ENCODE results near the gene TBX4. TPM values are rescaled to one million over a fixed set of nuclear protein-coding genes. Genes with fewer than 3 reads are reported as not detected.

The TBX4 gene
- total RNA-seq, 1 experiment from 2014 or later: not detected

GRCh38 chr17:61474235-61474927, 22.2 kb downstream of the TBX4 start:
- no peak overlapping the region for H3K27ac ChIP-seq (ENCODE audit: insufficient read length, low read depth, low read length)
- H3K56ac ChIP-seq (ENCODE audit: insufficient read length, low read depth, low read length): no peak overlapping the region
- no peak overlapping the region for H3K4ac ChIP-seq (ENCODE audit: low read depth, low read length)
- no peak overlapping the region for H4K91ac ChIP-seq (ENCODE audit: insufficient read length, low read depth, low read length)
- no peak overlapping the region for H2BK20ac ChIP-seq (ENCODE audit: low read depth, low read length, poor library complexity, severe bottlenecking)
- H3T11ph ChIP-seq (ENCODE audit: low read length): no peak overlapping the region
- H4K8ac ChIP-seq (replicated peaks; ENCODE audit: insufficient read length, low read depth, low read length): no peak overlapping the region
- no peaks in the 10 kb centered on the region; the same call in 1 of the 2 replicates for H3K27me3 ChIP-seq (ENCODE audit: insufficient read depth, low read length)
- no peak overlapping the region for H2BK120ac ChIP-seq (ENCODE audit: low read depth, low read length, poor library complexity, severe bottlenecking)
- H3K27ac Mint-ChIP-seq: no peak overlapping the region
- no peak overlapping the region for H3K4me3 Mint-ChIP-seq
- H2BK15ac ChIP-seq (ENCODE audit: low read depth, low read length): no peak overlapping the region
- no peak overlapping the region for H2AFZ ChIP-seq (ENCODE audit: low read length)
- no peak overlapping the region for H3K23ac ChIP-seq (ENCODE audit: insufficient read length, low read depth, low read length)
- no peaks in the 10 kb centered on the region for H3K4me1 ChIP-seq (ENCODE audit: insufficient read depth, low read length)
- H2BK5ac ChIP-seq (ENCODE audit: insufficient read length, low read length): no peak overlapping the region
- DNase-seq: peak; percentile 18
- no peak overlapping the region for H3K18ac ChIP-seq (ENCODE audit: insufficient read length, low read depth, low read length)
- 0 out of 4 replicates have a peak, but pooled peaks cover 0 to 2% of the 10 kb centered on the region in 2 experiments for H3K4me1 Mint-ChIP-seq
- no peaks in the 10 kb centered on the region for H3K9me3 ChIP-seq (ENCODE audit: control insufficient read depth, low read depth, low read length)
- no peak overlapping the region for H4K5ac ChIP-seq (ENCODE audit: insufficient read length, low read depth, low read length)
- H3K79me2 ChIP-seq (ENCODE audit: insufficient read depth, low read length): no peaks in the 10 kb centered on the region
- H3K79me1 ChIP-seq (ENCODE audit: insufficient read depth, low read depth, low read length, poor library complexity, severe bottlenecking): no peaks in the 10 kb centered on the region
- no peaks in the 10 kb centered on the region for H4K20me1 ChIP-seq (ENCODE audit: control insufficient read depth, insufficient read depth, insufficient read length)
- no peaks in the 10 kb centered on the region for H3K23me2 ChIP-seq (ENCODE audit: insufficient read length, low read depth, low read length, poor library complexity, severe bottlenecking)
- no CpG with 5 or more reads among the region's 12 CpGs for WGBS (ENCODE audit: extremely low coverage, insufficient read length, low lambda C conversion rate)
- no peak overlapping the region for H3K9ac ChIP-seq (ENCODE audit: extremely low read depth, insufficient read length, low read length)
- no peak overlapping the region for H3K4me2 ChIP-seq (ENCODE audit: insufficient read depth, insufficient read length, low read length)
- no peak for TF ChIP-seq CTCF (conservative IDR thresholded peaks at IDR 0.05)
- H3K14ac ChIP-seq (ENCODE audit: insufficient read depth, low read length): no peak overlapping the region
- H2BK12ac ChIP-seq (ENCODE audit: insufficient read length, low read depth, low read length): no peak overlapping the region
- H3K9me3 Mint-ChIP-seq: no peaks in the 10 kb centered on the region; a peak in 1 of 5 replicates
- H3K27me3 Mint-ChIP-seq (ENCODE audit: low read depth): peaks cover 20% of the 10 kb centered on the region
- H3K36me3 Mint-ChIP-seq (ENCODE audit: insufficient read depth in 1 of 3, low read depth in 3 of 3): no peaks in the 10 kb centered on the region
- H2AK5ac ChIP-seq (ENCODE audit: insufficient read length, low read length): no peak overlapping the region

All from H9 (cell line).